ENCODE measurements around the gene CPNE1.
A peak's percentile ranks its signal among the peaks of the same experiment; 100 is the strongest.

CPNE1 gene

GRCh38 chr20:35648836-35649235 is 15.9 kb downstream of the CPNE1 start:
- Mint-ChIP-seq H3K27ac (no peak overlapping the region), H3K27me3 (no peaks in the 10 kb centered on the region), H3K9me3 (no peaks in the 10 kb centered on the region), H3K4me3 (no peak overlapping the region), H3K4me1 (peaks cover 66% of the 10 kb centered on the region)
- no peak for DNase-seq
- ATAC-seq, result no peak

GRCh38 chr20:35644806-35645205 is 19.9 kb downstream of the CPNE1 start:
- DNase-seq, result no peak
- no peak overlapping the region for H3K4me3 Mint-ChIP-seq
- peaks cover 82% of the 10 kb centered on the region for H3K4me1 Mint-ChIP-seq
- no peak for ATAC-seq
- no peaks in the 10 kb centered on the region for H3K27me3 Mint-ChIP-seq
- no peaks in the 10 kb centered on the region for H3K9me3 Mint-ChIP-seq
- peak overlapping the region in 1 of 2 donors; percentile 20 for H3K27ac Mint-ChIP-seq

GRCh38 chr20:35643045-35643444 is 21.7 kb downstream of the CPNE1 start:
- no peaks in the 10 kb centered on the region for H3K9me3 Mint-ChIP-seq
- H3K27ac Mint-ChIP-seq, result peak overlapping the region in 1 of 2 donors; percentile 15
- no peaks in the 10 kb centered on the region for H3K27me3 Mint-ChIP-seq

DNA sequence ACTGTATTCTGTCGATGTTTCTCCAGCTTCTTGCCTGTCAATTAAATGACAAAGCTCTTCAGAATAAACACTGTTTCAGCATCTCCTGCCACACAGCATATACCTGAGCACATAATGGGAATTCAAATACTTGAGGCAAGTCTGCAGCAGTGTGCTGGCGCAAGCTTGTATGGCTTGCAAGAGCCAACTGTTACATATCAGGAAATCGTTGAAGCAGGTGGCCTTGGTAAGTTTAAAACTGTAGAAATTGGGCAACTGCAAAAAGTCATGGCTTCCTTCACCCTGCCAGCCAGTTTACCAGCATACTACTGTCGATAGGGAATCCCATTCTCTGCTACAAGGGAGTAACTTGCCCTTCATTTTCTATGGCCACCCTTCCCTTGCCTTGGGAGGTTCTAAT is 23.0 kb downstream of the CPNE1 start:
- H3K27me3 Mint-ChIP-seq, result no peaks in the 10 kb centered on the region
- H3K4me1 Mint-ChIP-seq, result peaks cover 85% of the 10 kb centered on the region
- ATAC-seq, result no peak

More at GRCh38 chr20:35643045-35643444, 21.7 kb downstream of the CPNE1 start:
- H3K4me3 Mint-ChIP-seq, result no peak overlapping the region
- no peak for ATAC-seq
- no peak for DNase-seq
- peaks cover 76% of the 10 kb centered on the region for H3K4me1 Mint-ChIP-seq

DNA sequence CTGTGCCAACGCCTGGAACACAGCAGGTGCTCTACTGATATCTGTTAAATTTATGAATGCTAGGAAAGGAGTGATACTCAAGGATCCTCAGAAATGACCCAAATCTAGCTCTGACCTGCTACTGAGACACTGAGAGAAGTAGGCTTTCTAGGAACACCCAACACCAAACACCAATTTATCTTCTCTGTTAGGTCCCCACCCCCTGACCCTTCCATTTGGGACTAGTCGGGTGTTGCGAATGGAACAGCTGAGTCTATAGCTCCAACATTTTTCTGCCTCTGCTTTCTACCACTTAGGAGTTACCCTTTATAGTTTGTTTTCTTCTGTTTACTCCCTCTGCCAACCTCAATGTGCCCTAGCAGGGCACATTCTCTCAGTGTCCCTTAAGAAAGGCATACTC is 24.0 kb downstream of the CPNE1 start:
- peaks cover 83% of the 10 kb centered on the region for H3K4me1 Mint-ChIP-seq
- ATAC-seq, result no peak
- DNase-seq, result no peak
- H3K9me3 Mint-ChIP-seq, result no peaks in the 10 kb centered on the region
- H3K27me3 Mint-ChIP-seq, result no peaks in the 10 kb centered on the region
- peak overlapping the region in 1 of 2 donors; percentile 14 for H3K27ac Mint-ChIP-seq
- H3K4me3 Mint-ChIP-seq, result no peak overlapping the region

More for the DNA sequence above, 23.0 kb downstream of the CPNE1 start:
- no peaks in the 10 kb centered on the region for H3K9me3 Mint-ChIP-seq
- no peak for DNase-seq
- peak overlapping the region in 1 of 2 donors; percentile 39 for H3K27ac Mint-ChIP-seq
- no peak overlapping the region for H3K4me3 Mint-ChIP-seq

DNA sequence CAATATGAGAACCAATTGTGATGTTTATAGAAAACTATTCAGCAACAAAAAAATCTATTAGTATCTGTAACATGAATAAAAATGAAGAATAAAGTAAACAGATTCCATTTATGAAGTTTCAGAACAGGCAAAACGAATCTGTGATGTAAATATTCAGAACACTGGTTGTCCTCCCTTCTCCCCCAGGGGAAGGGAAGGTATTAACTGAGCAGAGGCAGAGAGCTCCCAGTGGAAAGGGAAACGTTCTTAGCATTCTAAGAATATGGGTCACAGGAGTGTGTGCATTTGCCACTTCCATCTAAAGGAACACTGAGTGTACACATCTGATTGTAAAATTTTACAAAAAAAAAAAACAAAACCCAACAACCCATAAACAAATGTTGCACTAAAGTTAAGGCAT is 25.9 kb downstream of the CPNE1 start:
- Mint-ChIP-seq H3K9me3 (no peaks in the 10 kb centered on the region), H3K4me3 (no peak overlapping the region), H3K4me1 (peaks cover 72% of the 10 kb centered on the region), H3K27ac (no peak overlapping the region), H3K27me3 (no peaks in the 10 kb centered on the region)
- ATAC-seq, result no peak
- no peak for DNase-seq

DNA sequence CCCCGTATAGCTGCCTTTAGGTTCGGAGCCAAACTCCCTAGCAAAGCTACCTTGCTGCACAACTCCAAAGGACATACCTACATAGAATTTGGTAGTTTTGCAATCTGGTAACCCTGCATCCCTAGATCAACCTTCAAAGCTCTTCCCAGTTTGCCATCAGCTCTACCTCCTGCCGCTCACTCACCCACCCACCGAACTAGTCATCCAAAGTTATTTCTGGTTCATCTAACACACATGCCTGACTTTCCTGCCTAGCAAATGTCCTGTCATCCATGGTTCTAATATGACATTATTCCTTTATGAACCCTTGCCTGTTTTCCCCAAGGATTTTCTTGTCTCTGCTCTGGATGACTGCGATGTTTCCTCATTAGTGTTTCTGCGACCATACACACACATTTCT is 27.4 kb downstream of the CPNE1 start:
- no peak for DNase-seq
- Mint-ChIP-seq H3K27ac (no peak overlapping the region), H3K4me1 (peaks cover 57% of the 10 kb centered on the region)

DNA sequence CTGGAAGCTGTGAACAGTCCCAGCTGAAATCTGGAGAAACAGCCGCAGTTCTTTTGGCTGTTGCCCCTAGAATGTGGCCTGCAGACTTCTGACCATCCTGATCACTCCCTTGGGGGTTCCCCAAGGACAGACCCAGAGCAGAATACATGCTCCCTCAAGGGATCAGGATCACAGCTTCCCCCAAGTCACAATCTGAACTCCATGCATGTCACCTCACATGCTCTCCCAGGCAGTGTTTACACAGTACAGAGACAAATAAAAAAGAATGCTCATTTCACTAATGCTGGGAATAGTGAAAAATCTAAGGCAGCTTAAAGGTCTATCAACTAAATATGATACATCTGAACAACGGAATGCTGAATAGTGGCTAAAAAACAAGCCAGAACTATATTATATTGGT is 28.6 kb downstream of the CPNE1 start:
- Mint-ChIP-seq H3K27ac (no peak overlapping the region), H3K9me3 (no peaks in the 10 kb centered on the region), H3K4me1 (peaks cover 45% of the 10 kb centered on the region), H3K27me3 (no peaks in the 10 kb centered on the region), H3K4me3 (no peak overlapping the region)
- DNase-seq (no peak), ATAC-seq (no peak)

More for the DNA sequence above, 27.4 kb downstream of the CPNE1 start:
- H3K4me3 Mint-ChIP-seq, result no peak overlapping the region
- no peaks in the 10 kb centered on the region for H3K27me3 Mint-ChIP-seq
- ATAC-seq, result no peak
- no peaks in the 10 kb centered on the region for H3K9me3 Mint-ChIP-seq

DNA sequence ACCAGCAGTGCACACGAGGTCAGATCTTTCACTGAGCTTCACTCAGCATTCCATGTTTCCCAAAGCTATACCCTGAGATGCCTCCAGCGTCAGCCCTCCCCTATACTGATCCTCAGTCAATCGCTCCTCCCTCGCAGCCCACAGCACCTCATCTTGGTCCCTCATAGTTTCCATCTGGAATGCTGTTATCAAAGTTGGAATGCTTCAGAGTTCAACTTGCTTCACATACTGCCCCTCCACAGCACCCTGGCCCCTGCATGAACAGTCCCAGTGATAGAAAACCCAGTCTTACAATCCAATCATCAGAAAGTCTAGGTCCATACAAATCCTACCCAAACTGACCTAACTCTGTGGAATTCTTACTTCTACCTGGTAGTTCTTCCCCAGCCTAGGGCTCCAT is 29.0 kb downstream of the CPNE1 start:
- DNase-seq (no peak), ATAC-seq (no peak)
- Mint-ChIP-seq H3K27me3 (no peaks in the 10 kb centered on the region), H3K27ac (peak overlapping the region in 1 of 2 donors; percentile 7), H3K9me3 (no peaks in the 10 kb centered on the region), H3K4me1 (peaks cover 41% of the 10 kb centered on the region), H3K4me3 (no peak overlapping the region)

DNA sequence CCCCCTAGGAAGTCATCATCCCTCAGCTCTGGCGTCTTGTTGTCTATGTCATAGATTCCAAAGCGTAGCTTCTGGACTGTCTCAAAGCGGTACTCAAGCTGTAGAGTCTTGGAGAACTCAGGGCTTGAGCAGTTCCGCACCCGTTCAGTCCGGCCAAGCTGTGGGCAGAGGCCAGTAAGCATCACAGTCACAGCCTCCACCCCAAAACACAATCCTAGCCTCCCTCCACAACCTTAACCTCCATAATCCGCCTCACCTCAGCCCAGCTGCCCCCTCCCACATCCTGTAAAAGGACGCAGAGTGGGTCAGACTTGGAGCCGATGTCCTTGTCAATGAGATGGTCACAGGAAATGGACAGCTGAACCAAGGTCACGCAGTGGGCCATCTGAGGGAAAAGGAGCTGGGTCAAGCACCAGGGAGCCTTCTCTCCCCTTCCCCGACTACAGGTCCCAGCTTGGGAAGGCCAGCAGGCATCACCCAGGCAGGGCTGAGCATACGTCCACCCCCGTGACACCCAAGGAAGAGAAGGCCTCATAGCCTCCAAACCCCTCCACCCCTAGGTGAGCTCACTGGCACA is 32.1 kb downstream of the CPNE1 start:
- no peaks in the 10 kb centered on the region for H3K27me3 Mint-ChIP-seq
- no peak overlapping the region for H3K4me3 Mint-ChIP-seq
- no peak for DNase-seq
- no peak for ATAC-seq
- H3K27ac Mint-ChIP-seq, result peak overlapping the region in 1 of 2 donors; percentile 13
- no peaks in the 10 kb centered on the region for H3K9me3 Mint-ChIP-seq
- peaks cover 22% of the 10 kb centered on the region for H3K4me1 Mint-ChIP-seq

- DNase-seq (peak in 1 of 2 donors; percentile 6), ATAC-seq (no peak)
- Mint-ChIP-seq H3K4me1 (peaks cover 7% of the 10 kb centered on the region), H3K4me3 (no peak overlapping the region), H3K27ac (peak overlapping the region; percentile 14 to 33), H3K9me3 (no peaks in the 10 kb centered on the region), H3K27me3 (no peaks in the 10 kb centered on the region)
These were observed 34.1 kb downstream of the CPNE1 start for GRCh38 chr20:35630636-35631035.

DNA sequence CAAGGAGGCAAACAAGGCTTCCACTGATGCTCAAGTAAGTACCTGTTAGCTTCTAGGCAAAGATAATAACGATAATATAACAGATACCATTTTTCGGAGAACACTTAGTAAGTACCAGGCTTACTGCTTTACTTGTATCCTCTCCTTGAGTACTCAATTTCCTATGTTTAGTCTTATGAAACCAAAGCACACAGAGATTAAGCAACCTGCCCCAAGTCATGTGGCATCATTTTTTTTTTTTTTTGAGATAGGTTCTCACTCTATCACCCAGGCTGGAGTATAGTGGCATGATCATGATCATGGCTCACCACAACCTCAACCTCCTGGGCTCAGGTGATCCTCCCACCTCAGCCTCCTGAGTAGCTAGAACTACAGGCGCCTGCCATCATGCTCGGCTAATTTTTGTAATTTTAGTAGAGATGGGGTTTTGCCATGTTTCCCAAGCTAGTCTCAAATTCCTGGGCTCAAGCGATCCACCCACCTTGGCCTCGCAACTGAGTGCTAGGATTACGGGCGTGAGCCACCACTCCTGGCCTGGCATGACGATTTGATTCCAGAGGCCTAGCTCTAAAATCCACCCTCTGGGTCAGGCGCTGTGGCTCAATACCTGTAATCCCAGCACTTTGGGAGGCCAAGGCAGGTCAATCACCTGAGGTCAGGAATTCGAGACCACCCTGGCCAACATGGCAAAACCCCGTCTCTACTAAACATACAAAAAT is 35.1 kb downstream of the CPNE1 start:
- ATAC-seq (no peak), DNase-seq (no peak)
- Mint-ChIP-seq H3K4me3 (no peak overlapping the region), H3K27me3 (no peaks in the 10 kb centered on the region), H3K27ac (peak overlapping the region in 1 of 2 donors; percentile 13), H3K9me3 (no peaks in the 10 kb centered on the region), H3K4me1 (no peaks in the 10 kb centered on the region)

- Mint-ChIP-seq H3K9me3 (no peaks in the 10 kb centered on the region), H3K4me3 (no peak overlapping the region), H3K27ac (peak overlapping the region in 1 of 2 donors; percentile 82), H3K27me3 (no peaks in the 10 kb centered on the region), H3K4me1 (no peaks in the 10 kb centered on the region)
- DNase-seq (no peak), ATAC-seq (no peak)
These were observed 37.6 kb downstream of the CPNE1 start for GRCh38 chr20:35627121-35627520.

DNA sequence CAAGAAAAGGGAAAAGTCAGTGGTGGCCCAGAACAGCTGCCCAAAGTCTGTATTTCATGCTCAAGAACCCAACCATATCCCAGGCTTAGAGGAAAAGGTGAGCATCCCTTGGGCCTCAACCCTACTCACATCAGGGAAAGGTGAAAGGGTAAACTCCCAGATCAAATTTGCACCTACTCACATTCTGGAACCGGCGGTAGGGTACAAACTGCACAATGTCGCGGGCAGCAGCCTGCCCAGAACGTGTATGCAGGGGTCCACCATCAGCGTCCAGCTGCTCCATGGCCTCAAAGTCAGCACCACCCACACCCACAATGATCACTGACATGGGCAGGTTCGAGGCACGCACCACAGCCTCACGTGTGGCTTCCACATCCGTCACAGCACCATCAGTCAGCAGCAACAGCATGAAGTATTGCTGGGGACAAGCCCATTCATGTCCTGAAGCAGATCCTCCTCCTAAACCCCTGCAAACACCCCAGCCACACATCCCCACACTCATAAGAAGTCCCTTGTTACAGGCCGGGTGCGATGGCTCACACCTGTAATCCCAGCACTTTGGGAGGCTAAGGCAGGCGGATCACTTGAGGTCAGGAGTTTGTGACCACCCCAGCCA is 38.2 kb downstream of the CPNE1 start:
- Mint-ChIP-seq H3K27ac (peak overlapping the region; percentile 44 to 59), H3K4me1 (peaks cover 3% of the 10 kb centered on the region), H3K9me3 (no peaks in the 10 kb centered on the region), H3K4me3 (no peak overlapping the region), H3K27me3 (no peaks in the 10 kb centered on the region)
- ATAC-seq (no peak), DNase-seq (peak in 1 of 2 donors; percentile 4)

GRCh38 chr20:35625584-35626385 is 38.9 kb downstream of the CPNE1 start:
- ATAC-seq (no peak), DNase-seq (no peak)
- H3K9me3 Mint-ChIP-seq, result no peaks in the 10 kb centered on the region
- H3K27ac Mint-ChIP-seq, result peak overlapping the region in 1 of 2 donors; percentile 86
- peaks cover 10% of the 10 kb centered on the region for H3K4me1 Mint-ChIP-seq
- H3K27me3 Mint-ChIP-seq, result no peaks in the 10 kb centered on the region
- H3K4me3 Mint-ChIP-seq, result no peak overlapping the region
